ENCODE measurements around the gene HSD11B1L.

HSD11B1L gene

GRCh38 chr19:5672708-5673459 is 7.9 kb upstream of the HSD11B1L start:
- TF ChIP-seq FOXP2 (optimal IDR thresholded peaks at IDR 0.05; ENCODE audit: borderline replicate concordance, extremely low read depth, extremely low read length, insufficient read depth) (no peak), POLR2AphosphoS5 (IDR thresholded peaks at IDR 0.05; ENCODE audit: low read depth, low read length) (no peak), TAF1 (IDR thresholded peaks at IDR 0.05; ENCODE audit: borderline replicate concordance, insufficient read depth, low read length) (no peak), SIN3A (IDR thresholded peaks at IDR 0.05; ENCODE audit: borderline replicate concordance, insufficient read depth, low read length) (no peak)
- TF ChIP-seq, protein P1, sequence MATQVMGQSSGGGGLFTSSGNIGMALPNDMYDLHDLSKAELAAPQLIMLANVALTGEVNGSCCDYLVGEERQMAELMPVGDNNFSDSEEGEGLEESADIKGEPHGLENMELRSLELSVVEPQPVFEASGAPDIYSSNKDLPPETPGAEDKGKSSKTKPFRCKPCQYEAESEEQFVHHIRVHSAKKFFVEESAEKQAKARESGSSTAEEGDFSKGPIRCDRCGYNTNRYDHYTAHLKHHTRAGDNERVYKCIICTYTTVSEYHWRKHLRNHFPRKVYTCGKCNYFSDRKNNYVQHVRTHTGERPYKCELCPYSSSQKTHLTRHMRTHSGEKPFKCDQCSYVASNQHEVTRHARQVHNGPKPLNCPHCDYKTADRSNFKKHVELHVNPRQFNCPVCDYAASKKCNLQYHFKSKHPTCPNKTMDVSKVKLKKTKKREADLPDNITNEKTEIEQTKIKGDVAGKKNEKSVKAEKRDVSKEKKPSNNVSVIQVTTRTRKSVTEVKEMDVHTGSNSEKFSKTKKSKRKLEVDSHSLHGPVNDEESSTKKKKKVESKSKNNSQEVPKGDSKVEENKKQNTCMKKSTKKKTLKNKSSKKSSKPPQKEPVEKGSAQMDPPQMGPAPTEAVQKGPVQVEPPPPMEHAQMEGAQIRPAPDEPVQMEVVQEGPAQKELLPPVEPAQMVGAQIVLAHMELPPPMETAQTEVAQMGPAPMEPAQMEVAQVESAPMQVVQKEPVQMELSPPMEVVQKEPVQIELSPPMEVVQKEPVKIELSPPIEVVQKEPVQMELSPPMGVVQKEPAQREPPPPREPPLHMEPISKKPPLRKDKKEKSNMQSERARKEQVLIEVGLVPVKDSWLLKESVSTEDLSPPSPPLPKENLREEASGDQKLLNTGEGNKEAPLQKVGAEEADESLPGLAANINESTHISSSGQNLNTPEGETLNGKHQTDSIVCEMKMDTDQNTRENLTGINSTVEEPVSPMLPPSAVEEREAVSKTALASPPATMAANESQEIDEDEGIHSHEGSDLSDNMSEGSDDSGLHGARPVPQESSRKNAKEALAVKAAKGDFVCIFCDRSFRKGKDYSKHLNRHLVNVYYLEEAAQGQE (IDR thresholded peaks at IDR 0.05; ENCODE audit: insufficient read depth in 1 of 2, low read depth in 2 of 2, low read length in 2 of 2): no peak

DNA sequence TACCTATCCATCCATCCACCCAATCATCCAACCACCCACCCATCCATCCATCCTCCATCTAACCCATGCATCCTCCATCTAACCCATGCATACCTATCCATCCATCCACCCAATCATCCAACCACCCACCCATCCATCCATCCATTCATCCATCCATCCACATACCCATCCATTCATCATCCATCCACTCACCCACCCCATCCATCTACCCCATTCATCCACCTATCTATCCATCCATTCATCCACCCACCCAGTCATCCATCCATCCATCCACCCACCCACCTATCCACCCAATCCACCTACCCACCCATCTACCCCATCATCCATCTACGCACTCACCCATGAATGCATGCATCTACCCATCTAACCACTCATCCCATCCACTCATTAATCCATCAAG is 7.1 kb upstream of the HSD11B1L start:
- TF ChIP-seq, protein P1 (IDR thresholded peaks at IDR 0.05; ENCODE audit: insufficient read depth in 1 of 2, low read depth in 2 of 2, low read length in 2 of 2): no peak
- TF ChIP-seq TAF1 (IDR thresholded peaks at IDR 0.05; ENCODE audit: borderline replicate concordance, insufficient read depth, low read length): no peak
- no peak for TF ChIP-seq POLR2AphosphoS5 (IDR thresholded peaks at IDR 0.05; ENCODE audit: low read depth, low read length)
- no peak for TF ChIP-seq FOXP2 (optimal IDR thresholded peaks at IDR 0.05; ENCODE audit: borderline replicate concordance, extremely low read depth, extremely low read length, insufficient read depth)
- no peak for TF ChIP-seq SIN3A (IDR thresholded peaks at IDR 0.05; ENCODE audit: borderline replicate concordance, insufficient read depth, low read length)

GRCh38 chr19:5674714-5675113 is 6.1 kb upstream of the HSD11B1L start:
- no peak for TF ChIP-seq TAF1 (IDR thresholded peaks at IDR 0.05; ENCODE audit: borderline replicate concordance, insufficient read depth, low read length)
- TF ChIP-seq POLR2AphosphoS5 (IDR thresholded peaks at IDR 0.05; ENCODE audit: low read depth, low read length): no peak
- no peak for TF ChIP-seq FOXP2 (optimal IDR thresholded peaks at IDR 0.05; ENCODE audit: borderline replicate concordance, extremely low read depth, extremely low read length, insufficient read depth)
- no peak for TF ChIP-seq SIN3A (IDR thresholded peaks at IDR 0.05; ENCODE audit: borderline replicate concordance, insufficient read depth, low read length)
- TF ChIP-seq, protein P1 (IDR thresholded peaks at IDR 0.05; ENCODE audit: insufficient read depth in 1 of 2, low read depth in 2 of 2, low read length in 2 of 2): no peak

DNA sequence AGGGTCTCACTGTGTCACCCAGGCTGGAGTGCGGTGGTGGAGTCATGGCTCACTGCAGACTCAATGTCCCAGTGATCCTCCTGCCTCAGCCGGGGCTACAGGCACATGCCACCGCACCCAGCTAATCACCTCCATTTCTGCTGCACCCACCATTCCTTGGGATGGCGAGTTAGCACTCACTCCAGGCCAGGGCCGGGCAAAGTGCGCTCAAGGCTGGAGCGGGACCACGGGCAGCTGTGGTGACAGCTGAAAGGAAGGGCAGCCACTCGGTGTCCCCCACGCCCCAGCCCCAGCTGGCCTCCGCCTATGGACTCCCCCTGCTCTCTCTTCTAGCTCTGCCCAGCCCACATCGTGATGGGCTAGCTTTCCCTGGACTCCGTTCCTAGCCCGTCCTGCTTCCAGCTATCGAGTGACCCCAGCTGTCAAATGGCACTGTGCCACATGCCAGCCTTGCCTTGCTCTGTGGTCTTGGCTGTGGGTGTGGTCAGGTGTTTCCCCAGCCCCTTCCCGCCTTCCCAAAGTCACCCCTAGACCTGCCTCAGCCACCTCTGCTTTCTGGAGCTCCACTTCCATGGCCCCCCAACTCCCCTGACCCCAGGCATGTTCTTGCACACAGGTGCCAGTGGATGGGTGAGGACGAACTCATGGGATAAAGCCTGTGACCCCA is 4.6 kb upstream of the HSD11B1L start:
- TF ChIP-seq, protein P1 (IDR thresholded peaks at IDR 0.05; ENCODE audit: insufficient read depth in 1 of 2, low read depth in 2 of 2, low read length in 2 of 2): no peak
- TF ChIP-seq TAF1 (IDR thresholded peaks at IDR 0.05; ENCODE audit: borderline replicate concordance, insufficient read depth, low read length) (no peak), POLR2AphosphoS5 (IDR thresholded peaks at IDR 0.05; ENCODE audit: low read depth, low read length) (no peak), SIN3A (IDR thresholded peaks at IDR 0.05; ENCODE audit: borderline replicate concordance, insufficient read depth, low read length) (no peak), FOXP2 (optimal IDR thresholded peaks at IDR 0.05; ENCODE audit: borderline replicate concordance, extremely low read depth, extremely low read length, insufficient read depth) (no peak)
